Mucosa of rectum (tissue), 2 donors: ENCODE results near the gene RYR2.

Experiments
- H3K27ac ChIP-seq, 2 donors: one replicate each; pipeline ENCODE4 v1.7.0; 2013; ENCODE audit warnings: inconsistent platforms in 2 of 2, low read depth in 2 of 2, low read length in 2 of 2
- H3K27me3 ChIP-seq, 2 donors: one replicate each; pipeline ENCODE4 v1.7.0; 2013; ENCODE audit warnings: low read length in 2 of 2; ENCODE audit not compliant: control insufficient read depth in 2 of 2, insufficient read depth in 2 of 2
- H3K36me3 ChIP-seq, 2 donors: one replicate each; pipeline ENCODE4 v1.7.0; 2013; ENCODE audit warnings: low read length in 2 of 2; ENCODE audit not compliant: control insufficient read depth in 2 of 2, insufficient read depth in 2 of 2
- H3K4me1 ChIP-seq, 2 donors: one replicate each; pipeline ENCODE4 v1.7.0; 2013; ENCODE audit warnings: low read length in 2 of 2, mild to moderate bottlenecking in 1 of 2; ENCODE audit not compliant: control insufficient read depth in 2 of 2, insufficient read depth in 2 of 2
- H3K4me3 ChIP-seq, 2 donors: one replicate each; pipeline ENCODE4 v1.7.0; 2013; ENCODE audit warnings: low read length in 2 of 2
- H3K9ac ChIP-seq, 2 donors: one replicate each; pipeline ENCODE4 v1.7.0; 2013; ENCODE audit warnings: low read length in 2 of 2, low read depth in 1 of 2, mild to moderate bottlenecking in 1 of 2
- H3K9me3 ChIP-seq, 2 donors: one replicate each; pipeline ENCODE4 v1.7.0; 2013; ENCODE audit warnings: low read length in 2 of 2; ENCODE audit not compliant: control insufficient read depth in 2 of 2
- donor health status: healthy.
- donor health status: Normal muscosa, but diverticular disease.

RYR2 gene

GRCh38 chr1:237206065-237206414, 164.1 kb downstream of the RYR2 start:
- H3K9me3 ChIP-seq: no peaks in the 10 kb centered on the region
- no peak overlapping the region for H3K27ac ChIP-seq
- no peaks in the 10 kb centered on the region for H3K36me3 ChIP-seq
- H3K9ac ChIP-seq: no peak overlapping the region
- no peak overlapping the region for H3K4me3 ChIP-seq
- H3K4me1 ChIP-seq: no peaks in the 10 kb centered on the region
- no peaks in the 10 kb centered on the region for H3K27me3 ChIP-seq

DNA sequence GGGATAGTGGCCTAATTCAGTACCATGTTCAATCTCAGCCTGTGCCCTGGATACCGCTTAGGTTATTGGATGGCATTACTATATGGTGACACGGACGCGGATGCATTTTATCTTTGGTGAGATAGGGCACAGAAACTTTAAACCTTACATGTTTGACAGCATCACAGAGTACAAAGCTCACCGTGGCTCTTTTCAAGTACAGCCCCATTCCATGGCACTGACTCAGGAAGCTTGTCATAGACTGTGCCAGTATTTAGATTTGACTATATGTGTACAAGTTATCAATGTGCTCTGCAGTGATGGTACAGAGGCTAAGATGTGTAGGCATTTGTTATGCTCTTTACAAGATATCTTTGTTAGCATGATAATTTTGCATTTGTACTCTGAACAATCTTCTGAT, 169.0 kb downstream of the RYR2 start:
- H3K27me3 ChIP-seq: no peaks in the 10 kb centered on the region
- no peak overlapping the region for H3K4me3 ChIP-seq
- H3K27ac ChIP-seq: no peak overlapping the region

GRCh38 chr1:237211540-237211939, 169.6 kb downstream of the RYR2 start:
- Histone ChIP-seq H3K27me3 (no peaks in the 10 kb centered on the region), H3K9me3 (no peaks in the 10 kb centered on the region), H3K9ac (no peak overlapping the region), H3K27ac (no peak overlapping the region), H3K4me1 (no peaks in the 10 kb centered on the region), H3K36me3 (no peaks in the 10 kb centered on the region), H3K4me3 (no peak overlapping the region)

More for the DNA sequence above, 169.0 kb downstream of the RYR2 start:
- H3K36me3 ChIP-seq: no peaks in the 10 kb centered on the region
- H3K9ac ChIP-seq: no peak overlapping the region
- no peaks in the 10 kb centered on the region for H3K9me3 ChIP-seq
- no peaks in the 10 kb centered on the region for H3K4me1 ChIP-seq

- H3K4me3 ChIP-seq: no peak overlapping the region
- H3K9me3 ChIP-seq: no peaks in the 10 kb centered on the region
- H3K36me3 ChIP-seq: no peaks in the 10 kb centered on the region
- H3K27me3 ChIP-seq: no peaks in the 10 kb centered on the region
- no peaks in the 10 kb centered on the region for H3K4me1 ChIP-seq
- no peak overlapping the region for H3K27ac ChIP-seq
- H3K9ac ChIP-seq: no peak overlapping the region
Measured at GRCh38 chr1:237219751-237220642, 178.0 kb downstream of the RYR2 start.

- Histone ChIP-seq H3K9ac (no peak overlapping the region), H3K27ac (no peak overlapping the region)
Measured at GRCh38 chr1:237223419-237223818, 181.4 kb downstream of the RYR2 start.

GRCh38 chr1:237226177-237226944, 184.4 kb downstream of the RYR2 start:
- Histone ChIP-seq H3K27me3 (no peaks in the 10 kb centered on the region), H3K4me3 (no peak overlapping the region), H3K9me3 (no peaks in the 10 kb centered on the region), H3K9ac (no peak overlapping the region), H3K4me1 (no peaks in the 10 kb centered on the region), H3K36me3 (no peaks in the 10 kb centered on the region), H3K27ac (no peak overlapping the region)

More at GRCh38 chr1:237223419-237223818, 181.4 kb downstream of the RYR2 start:
- H3K36me3 ChIP-seq: no peaks in the 10 kb centered on the region
- H3K4me1 ChIP-seq: no peaks in the 10 kb centered on the region
- no peaks in the 10 kb centered on the region for H3K27me3 ChIP-seq
- H3K9me3 ChIP-seq: no peaks in the 10 kb centered on the region
- H3K4me3 ChIP-seq: no peak overlapping the region

DNA sequence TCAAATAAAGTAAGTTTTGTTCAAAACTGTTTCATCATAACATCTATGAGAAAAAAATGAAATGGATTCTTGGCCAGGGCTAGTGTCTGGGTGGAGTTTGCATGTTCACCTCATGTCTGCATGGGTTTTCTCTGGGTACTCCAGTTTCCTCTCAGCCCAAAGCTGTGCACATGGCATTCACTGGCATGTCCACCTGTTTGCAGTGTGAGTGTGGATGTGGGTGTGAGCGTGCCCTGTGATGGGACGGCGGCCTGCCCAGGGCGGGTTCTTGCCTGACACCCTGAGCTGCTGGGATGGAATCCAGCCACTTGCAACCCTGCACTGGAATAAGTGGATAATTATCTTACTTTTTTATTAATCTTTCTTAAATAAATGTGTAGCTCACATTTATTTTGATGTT, 185.5 kb downstream of the RYR2 start:
- H3K27ac ChIP-seq: no peak overlapping the region
- no peak overlapping the region for H3K4me3 ChIP-seq
- H3K36me3 ChIP-seq: no peaks in the 10 kb centered on the region
- H3K9ac ChIP-seq: no peak overlapping the region
- H3K4me1 ChIP-seq: no peaks in the 10 kb centered on the region
- H3K9me3 ChIP-seq: no peaks in the 10 kb centered on the region
- H3K27me3 ChIP-seq: no peaks in the 10 kb centered on the region

- Histone ChIP-seq H3K27ac (no peak overlapping the region), H3K36me3 (no peaks in the 10 kb centered on the region), H3K4me1 (no peaks in the 10 kb centered on the region), H3K9ac (no peak overlapping the region), H3K4me3 (no peak overlapping the region), H3K9me3 (no peaks in the 10 kb centered on the region), H3K27me3 (no peaks in the 10 kb centered on the region)
Measured at GRCh38 chr1:237228421-237228820, 186.4 kb downstream of the RYR2 start.

DNA sequence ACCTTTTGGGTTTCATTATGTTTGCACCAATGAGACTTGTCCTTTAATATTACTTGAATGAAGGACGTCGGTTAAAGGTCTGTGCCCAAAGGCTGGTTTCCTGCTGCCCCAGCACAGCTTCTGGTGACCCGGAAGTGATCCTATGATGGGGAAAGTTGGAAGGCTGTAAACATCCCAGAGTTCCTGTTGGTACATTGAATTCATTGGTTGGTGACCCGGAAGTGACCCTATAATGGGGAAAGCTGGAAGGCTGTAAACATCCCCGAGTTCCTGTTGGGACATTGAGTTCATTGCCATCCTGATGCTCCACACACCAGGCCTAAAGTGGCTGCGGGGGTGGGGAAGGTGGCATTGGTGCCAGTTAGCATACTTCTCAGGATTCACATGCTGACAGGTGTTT, 187.3 kb downstream of the RYR2 start:
- no peak overlapping the region for H3K9ac ChIP-seq
- H3K27ac ChIP-seq: no peak overlapping the region
- H3K36me3 ChIP-seq: no peaks in the 10 kb centered on the region
- H3K9me3 ChIP-seq: no peaks in the 10 kb centered on the region
- H3K4me3 ChIP-seq: no peak overlapping the region
- no peaks in the 10 kb centered on the region for H3K4me1 ChIP-seq
- no peaks in the 10 kb centered on the region for H3K27me3 ChIP-seq

GRCh38 chr1:237232501-237232900, 190.5 kb downstream of the RYR2 start:
- Histone ChIP-seq H3K9me3 (no peaks in the 10 kb centered on the region), H3K4me3 (no peak overlapping the region), H3K27ac (no peak overlapping the region), H3K36me3 (no peaks in the 10 kb centered on the region), H3K9ac (no peak overlapping the region), H3K4me1 (no peaks in the 10 kb centered on the region), H3K27me3 (no peaks in the 10 kb centered on the region)
